SJSA1 (cell line): ENCODE results near the gene DDIAS. TPM values are rescaled to one million over a fixed set of nuclear protein-coding genes. Genes with fewer than 3 reads are reported as not detected.
"Not testable (repeated sequence)": the region's sequence is repeated elsewhere in the genome, so short reads cannot be mapped to it uniquely, and the experiment has no call there.

Experiments
- DNase-seq, 2 experiments: peaks; one replicate each; pipeline ENCODE4 v3.0.0-alpha.2; 2015 to 2020; ENCODE audit warnings: low spot score in 2 of 2, low read depth in 1 of 2
- H3K27ac ChIP-seq: fragments of 250-450 bp; sonication (Bioruptor Pico); 2 replicates; pipeline ENCODE4 v1.5.1; 2020; ENCODE audit warnings: mild to moderate bottlenecking, moderate library complexity
- H3K27me3 ChIP-seq: fragments of 250-450 bp; sonication (Bioruptor Pico); replicated peaks from 2 replicates; pipeline ENCODE4 v1.5.1; 2020; ENCODE audit warnings: mild to moderate bottlenecking, moderate library complexity
- H3K36me3 ChIP-seq: fragments of 250-450 bp; sonication (Bioruptor Pico); 2 replicates; pipeline ENCODE4 v1.5.1; 2020; ENCODE audit warnings: mild to moderate bottlenecking
- H3K4me1 ChIP-seq: fragments of 250-450 bp; sonication (Bioruptor Pico); replicated peaks from 2 replicates; pipeline ENCODE4 v1.6.1; 2021; ENCODE audit warnings: mild to moderate bottlenecking
- H3K4me3 ChIP-seq: fragments of 250-450 bp; sonication (Bioruptor Pico); 2 replicates; pipeline ENCODE4 v1.5.1; 2020; ENCODE audit warnings: mild to moderate bottlenecking
- H3K9me3 ChIP-seq: fragments of 250-450 bp; sonication (Bioruptor Pico); replicated peaks from 2 replicates; pipeline ENCODE4 v1.5.1; 2020; ENCODE audit warnings: mild to moderate bottlenecking
- total RNA-seq: library from RNA; depleted of rRNA; stranded (reverse); fragments of >200 nt; shearing (Covaris generic); gene quantifications from 2 replicates; pipeline ENCODE4 v1.2.3, GENCODE V29; 2014

DDIAS gene
- total RNA-seq, 1 experiment from 2014 or later: 10.3 TPM

DNA sequence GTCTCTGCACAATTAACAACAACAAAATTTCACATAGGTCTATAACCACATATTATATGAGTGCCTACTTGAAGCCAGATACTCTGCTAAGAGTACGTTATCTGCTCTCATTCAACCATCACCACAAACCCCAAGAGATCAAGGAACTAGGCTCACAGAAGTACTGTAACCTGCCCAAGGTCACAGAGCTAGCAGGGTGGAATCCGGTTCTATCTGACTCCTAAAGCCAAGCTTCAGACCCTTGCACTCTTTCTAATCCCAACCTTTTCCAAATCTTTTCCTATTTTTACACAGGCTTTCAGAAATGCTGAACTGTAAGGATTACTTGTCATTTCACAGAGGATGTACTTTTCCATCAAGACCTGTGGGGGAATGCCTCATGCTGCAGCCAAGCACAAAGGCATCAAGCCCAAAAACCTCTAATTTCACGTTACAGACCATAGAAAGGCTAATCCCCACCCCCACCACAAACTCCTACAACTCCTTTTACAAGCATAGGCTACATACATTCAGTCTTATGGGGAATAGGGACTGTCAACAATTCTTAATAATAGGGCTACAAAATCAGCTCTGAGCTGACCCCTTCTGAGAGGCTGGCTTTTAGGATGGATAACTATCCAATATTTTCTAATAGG lies 2.2 kb upstream of the DDIAS start:
- Histone ChIP-seq H3K27ac (no peak overlapping the region), H3K27me3 (no peaks in the 10 kb centered on the region), H3K36me3 (no peaks in the 10 kb centered on the region), H3K9me3 (no peaks in the 10 kb centered on the region), H3K4me3 (peak overlapping the region; percentile 54), H3K4me1 (no peaks in the 10 kb centered on the region; the same call in 1 of the 2 replicates)
- DNase-seq: no peak

DNA sequence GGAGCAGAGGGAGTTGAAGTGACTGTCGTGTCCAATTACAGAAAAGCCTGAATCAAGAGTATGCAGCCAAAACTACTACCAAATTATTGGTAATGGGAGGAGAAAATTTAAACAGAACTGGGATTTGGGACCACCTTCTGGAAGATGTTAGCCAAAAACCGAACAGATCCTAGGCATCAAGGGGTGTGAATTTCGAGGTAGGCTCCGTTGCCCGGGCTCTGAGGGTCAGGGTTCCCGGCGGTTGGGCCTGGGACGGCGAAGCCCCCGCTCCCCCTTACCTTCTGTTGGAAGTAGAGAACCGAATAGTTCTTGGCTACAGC lies 1.6 kb upstream of the DDIAS start:
- Histone ChIP-seq H3K36me3 (no peaks in the 10 kb centered on the region), H3K27ac (0 out of 2 replicates have a peak overlapping the region, but pooled peaks have one; percentile 26), H3K4me1 (no peaks in the 10 kb centered on the region; the same call in 1 of the 2 replicates), H3K27me3 (no peaks in the 10 kb centered on the region), H3K9me3 (no peaks in the 10 kb centered on the region), H3K4me3 (peak overlapping the region; percentile 54)
- no peak for DNase-seq

DNA sequence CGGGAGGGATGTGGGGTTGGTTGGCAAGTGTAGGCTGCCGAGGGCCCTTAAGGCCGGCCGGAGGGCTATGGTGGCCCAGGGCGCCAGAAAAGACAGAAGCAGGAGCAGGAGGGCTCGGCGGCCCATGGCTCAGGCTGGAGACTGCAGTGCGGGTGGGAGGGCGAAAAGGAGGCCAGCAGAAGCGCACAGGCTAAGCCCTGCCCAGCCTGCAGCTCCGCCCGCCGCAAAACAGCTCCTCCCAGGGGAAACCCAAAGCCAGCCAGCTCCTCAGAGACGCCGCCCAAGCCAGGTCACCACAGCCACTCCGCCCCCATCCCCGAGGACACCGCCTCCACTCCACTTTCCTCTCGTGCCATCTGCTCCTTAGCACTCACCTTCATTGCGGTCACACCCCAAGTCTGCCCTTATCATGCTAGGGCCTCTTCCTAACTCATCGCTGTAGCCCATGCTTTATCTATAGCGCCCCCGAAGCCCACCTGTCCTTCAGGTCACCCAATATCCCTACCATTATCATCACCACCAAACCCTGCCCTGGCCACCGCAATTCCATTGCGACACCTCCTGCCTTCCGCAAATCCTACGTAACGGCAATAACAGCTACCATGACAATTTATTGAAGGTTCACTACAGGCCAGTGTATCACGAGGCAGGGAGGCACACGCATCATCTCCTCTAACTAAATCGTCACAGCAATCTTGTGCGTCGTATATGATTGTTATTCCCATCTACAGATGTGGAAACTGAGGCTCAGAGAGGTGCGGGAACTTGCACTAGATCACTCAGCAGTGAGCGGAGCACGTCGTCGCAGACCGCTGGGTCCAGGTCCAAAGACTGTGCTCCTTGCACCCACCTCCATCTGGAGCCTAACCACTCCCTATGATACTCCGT lies 1.0 kb upstream of the DDIAS start, which contains the start of gene PRCP:
Gene PRCP (minus strand): TSS at position 154 of the 888 bp plus-strand sequence. CDS start 28 bp downstream, at position 126.
- Histone ChIP-seq H3K27ac (0 out of 2 replicates have a peak within 1 kb of the TSS, but pooled peaks have one; percentile 26), H3K27me3 (no peaks in the 10 kb centered on the region), H3K4me3 (peak within 1 kb of the TSS; percentile 54), H3K36me3 (no peaks in the 10 kb centered on the region), H3K9me3 (no peaks in the 10 kb centered on the region), H3K4me1 (no peaks in the 10 kb centered on the region; the same call in 1 of the 2 replicates)
- DNase-seq: peak; percentile 61 to 84

DNA sequence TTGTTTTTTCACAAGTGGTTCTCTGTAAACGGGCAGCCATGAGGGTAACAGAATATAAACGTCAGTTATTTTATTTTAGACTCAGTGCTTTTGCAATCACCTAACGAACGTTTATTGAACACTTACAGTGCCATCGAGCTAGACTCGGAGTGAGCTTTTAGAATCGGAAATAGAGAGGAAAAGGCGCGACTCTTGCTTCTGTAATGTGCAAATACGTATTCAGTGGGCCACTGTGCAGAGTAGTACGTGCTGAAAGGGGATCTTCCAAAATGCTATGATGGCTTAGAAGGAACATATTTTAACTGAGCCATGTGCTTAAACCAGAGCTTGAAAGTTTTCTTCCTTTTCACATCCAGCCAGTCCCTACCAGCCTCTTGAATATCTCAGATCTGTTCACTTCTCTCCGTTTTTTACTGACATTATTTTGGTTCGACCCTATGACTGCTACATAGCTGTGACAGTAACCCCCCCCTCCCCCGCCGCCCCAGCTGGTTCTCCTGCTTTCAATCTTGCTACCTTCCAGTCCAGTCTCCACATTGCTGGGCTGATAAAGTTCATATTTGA lies 468 bp downstream of the DDIAS start:
- Histone ChIP-seq H3K4me1 (no peaks in the 10 kb centered on the region; the same call in 1 of the 2 replicates), H3K27me3 (no peaks in the 10 kb centered on the region), H3K36me3 (no peaks in the 10 kb centered on the region), H3K9me3 (no peaks in the 10 kb centered on the region), H3K27ac (no peak overlapping the region), H3K4me3 (peak overlapping the region; percentile 54)
- DNase-seq: no peak

DNA sequence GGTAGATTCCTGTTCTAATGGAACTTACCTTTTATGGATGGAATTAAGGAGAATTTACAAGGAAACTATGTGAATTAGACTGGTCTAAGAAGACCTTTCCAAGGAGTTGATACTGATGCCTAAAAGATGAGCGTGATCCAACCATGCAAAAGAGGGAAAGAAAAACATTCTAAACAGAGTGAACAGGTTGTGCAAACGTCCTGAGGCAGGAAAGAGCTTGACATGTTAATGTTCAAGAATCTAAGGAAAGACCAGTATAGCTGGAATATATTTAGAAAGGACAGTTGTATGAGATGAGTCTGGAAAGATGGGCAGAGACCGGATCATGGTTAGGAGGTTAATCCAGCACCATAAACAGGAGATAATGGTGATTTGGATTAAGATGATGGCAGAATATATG lies 1.3 kb downstream of the DDIAS start:
- H3K4me1 ChIP-seq: no peaks in the 10 kb centered on the region; the same call in 1 of the 2 replicates
- H3K9me3 ChIP-seq: no peaks in the 10 kb centered on the region

DNA sequence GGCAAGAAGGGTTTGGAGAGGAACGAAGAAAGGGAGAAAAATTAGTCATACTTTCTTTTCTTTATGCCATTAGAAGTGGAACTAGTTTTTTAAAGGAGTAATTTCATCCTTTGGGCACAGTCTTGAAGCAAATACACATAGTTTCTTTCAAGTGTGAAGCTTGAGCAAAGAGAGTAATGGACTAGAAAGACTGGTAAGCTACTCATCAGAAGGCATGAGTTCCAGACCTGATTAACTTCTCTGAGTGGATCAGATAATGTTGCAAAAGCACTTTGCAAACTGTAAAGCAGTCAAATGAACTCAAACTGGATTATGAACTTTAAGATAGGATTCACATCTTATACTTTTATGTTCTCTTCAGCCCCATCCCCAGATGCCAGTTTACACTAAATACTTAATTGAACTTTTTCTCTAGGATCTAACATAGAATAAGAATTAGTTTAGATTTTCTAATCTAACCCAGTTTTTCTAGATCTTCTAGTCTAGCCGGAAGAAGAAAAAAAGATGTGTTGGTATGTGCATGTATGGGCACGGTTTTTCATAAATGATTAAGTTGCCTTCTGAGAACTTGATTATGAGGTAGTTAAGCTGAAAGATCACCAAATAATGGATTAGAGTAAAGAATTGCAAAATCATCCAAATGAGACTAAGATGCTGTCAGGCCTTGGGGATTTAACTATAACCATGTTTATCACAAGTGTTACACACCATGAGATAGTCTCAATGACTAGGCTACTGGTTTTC lies 2.5 kb downstream of the DDIAS start:
- Histone ChIP-seq H3K4me3 (no peak overlapping the region), H3K27me3 (no peaks in the 10 kb centered on the region), H3K27ac (no peak overlapping the region), H3K9me3 (no peaks in the 10 kb centered on the region), H3K36me3 (no peaks in the 10 kb centered on the region), H3K4me1 (no peaks in the 10 kb centered on the region; the same call in 1 of the 2 replicates)
- DNase-seq: no peak

More for the DNA sequence above, 1.3 kb downstream of the DDIAS start:
- H3K36me3 ChIP-seq: no peaks in the 10 kb centered on the region
- H3K4me3 ChIP-seq: no peak overlapping the region
- no peak overlapping the region for H3K27ac ChIP-seq
- DNase-seq: no peak
- H3K27me3 ChIP-seq: no peaks in the 10 kb centered on the region

DNA sequence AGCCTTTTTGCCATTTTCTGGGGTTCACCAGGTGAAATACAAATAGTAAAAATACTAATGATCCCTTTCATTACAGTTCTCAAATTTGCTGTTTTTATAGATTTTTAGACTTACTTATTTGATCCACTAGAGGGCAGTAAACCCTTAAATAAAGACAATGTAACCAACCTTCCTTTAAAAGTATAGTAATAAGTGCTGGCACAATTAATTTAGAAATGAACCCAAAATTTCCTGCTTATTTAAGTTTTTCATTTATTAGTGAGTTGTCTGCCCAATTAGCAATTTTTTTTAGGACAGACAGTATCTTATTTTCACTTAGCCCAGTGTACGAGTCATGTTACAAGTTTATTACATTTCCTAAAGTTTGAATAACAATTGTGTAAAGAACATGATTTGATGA lies 4.7 kb downstream of the DDIAS start:
- no peak overlapping the region for H3K27ac ChIP-seq
- no peaks in the 10 kb centered on the region for H3K36me3 ChIP-seq
- H3K4me3 ChIP-seq: no peak overlapping the region
- no peaks in the 10 kb centered on the region for H3K4me1 ChIP-seq
- H3K9me3 ChIP-seq: no peaks in the 10 kb centered on the region
- peak in 1 of 2 experiments; percentile 19 for DNase-seq
- no peaks in the 10 kb centered on the region for H3K27me3 ChIP-seq

DNA sequence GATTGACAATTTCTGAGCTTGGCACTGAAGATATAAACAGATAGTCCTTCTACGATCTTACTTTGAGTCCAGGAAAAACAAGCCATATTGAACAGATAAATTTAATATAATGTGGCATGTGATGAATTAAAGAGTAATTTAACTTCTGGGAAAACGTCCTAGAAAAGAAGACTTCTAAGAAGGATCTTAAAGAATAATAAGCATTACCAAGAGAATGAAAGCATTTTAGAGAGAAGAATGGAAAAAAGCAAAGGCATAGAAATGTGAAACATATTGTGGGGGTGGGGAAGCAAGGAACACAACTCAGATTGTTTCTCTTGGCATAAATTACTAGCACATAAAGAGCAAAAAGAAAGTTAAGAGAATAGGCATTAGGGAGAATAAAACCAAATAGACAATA lies 5.4 kb downstream of the DDIAS start:
- no peak for DNase-seq
- Histone ChIP-seq H3K4me1 (no peaks in the 10 kb centered on the region), H3K36me3 (no peaks in the 10 kb centered on the region), H3K4me3 (no peak overlapping the region), H3K27me3 (no peaks in the 10 kb centered on the region), H3K9me3 (no peaks in the 10 kb centered on the region), H3K27ac (no peak overlapping the region)

DNA sequence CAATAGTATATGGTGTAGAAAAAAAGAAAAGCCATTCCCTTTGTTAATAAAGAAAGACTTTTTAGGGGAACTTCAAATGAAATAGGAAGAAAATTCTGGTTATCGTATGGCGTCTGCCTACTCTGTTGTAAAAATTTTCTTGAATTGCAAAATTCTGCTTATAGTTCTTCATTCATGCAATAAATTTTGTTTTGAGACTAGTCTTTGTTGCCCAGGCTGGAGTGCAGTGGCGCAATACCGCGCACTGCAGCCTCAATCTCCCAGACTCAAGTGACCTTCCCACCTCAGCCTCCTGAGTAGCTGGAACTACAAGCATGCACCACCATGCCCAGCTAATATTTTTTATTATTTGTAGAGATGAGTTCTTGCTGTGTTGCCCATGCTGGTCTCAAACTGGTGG lies 5.8 kb downstream of the DDIAS start:
- Histone ChIP-seq H3K9me3 (no peaks in the 10 kb centered on the region), H3K36me3 (no peaks in the 10 kb centered on the region), H3K4me3 (no peak overlapping the region), H3K4me1 (no peaks in the 10 kb centered on the region), H3K27ac (no peak overlapping the region), H3K27me3 (no peaks in the 10 kb centered on the region)
- no peak for DNase-seq

DNA sequence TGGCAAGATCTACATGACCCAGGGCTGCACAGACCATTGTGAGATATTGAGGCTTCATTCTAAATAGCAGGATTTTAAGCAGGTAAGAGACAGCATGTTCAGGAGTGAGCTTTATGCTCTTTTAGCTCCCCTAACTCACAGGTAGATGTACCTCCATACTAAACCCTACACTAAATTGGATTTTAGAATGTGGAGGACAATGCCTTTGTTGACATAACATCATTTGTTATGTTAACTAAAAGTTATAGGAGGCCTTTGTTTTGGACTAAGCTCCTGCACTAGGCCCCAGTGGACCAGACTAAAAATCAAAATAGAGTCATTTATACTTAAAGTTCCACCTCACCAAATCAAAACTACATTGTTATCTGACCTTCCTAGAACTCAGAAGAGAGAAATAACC lies 6.8 kb downstream of the DDIAS start:
- no peak overlapping the region for H3K4me3 ChIP-seq
- no peaks in the 10 kb centered on the region for H3K36me3 ChIP-seq
- no peak overlapping the region for H3K27ac ChIP-seq
- no peak for DNase-seq
- no peaks in the 10 kb centered on the region for H3K27me3 ChIP-seq
- H3K4me1 ChIP-seq: no peaks in the 10 kb centered on the region
- H3K9me3 ChIP-seq: no peaks in the 10 kb centered on the region

DNA sequence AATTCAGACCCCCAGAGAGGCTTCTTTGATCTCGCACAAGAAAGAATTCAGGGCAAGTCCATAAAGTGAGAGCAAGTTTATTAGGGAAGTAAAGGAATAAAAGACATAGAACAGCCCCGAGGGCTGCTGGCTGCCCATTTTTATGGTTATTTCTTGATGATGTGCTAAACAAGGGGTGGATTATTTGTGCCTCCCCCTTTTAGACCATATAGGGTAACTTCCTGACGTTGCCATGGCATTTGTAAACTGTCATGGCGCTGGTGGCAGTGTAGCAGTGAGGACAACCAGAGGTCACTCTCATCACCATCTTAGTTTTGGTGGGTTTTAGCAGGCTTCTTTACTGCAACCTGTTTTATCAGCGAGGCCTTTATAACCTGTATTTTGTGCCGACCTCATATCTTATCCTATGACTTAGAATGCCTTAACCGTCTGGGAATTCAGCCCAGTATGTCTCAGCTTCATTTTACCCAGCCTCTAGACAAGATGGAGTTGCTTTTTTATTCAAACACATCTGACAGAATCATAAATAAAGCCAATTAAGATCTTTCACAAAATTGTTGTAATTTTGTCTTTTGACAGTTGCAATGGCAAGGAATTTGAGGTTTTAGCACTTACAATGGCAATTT lies 7.6 kb downstream of the DDIAS start:
- no peak overlapping the region for H3K4me3 ChIP-seq
- H3K4me1 ChIP-seq: no peaks in the 10 kb centered on the region
- no peak overlapping the region for H3K27ac ChIP-seq
- no peaks in the 10 kb centered on the region for H3K9me3 ChIP-seq
- no peaks in the 10 kb centered on the region for H3K27me3 ChIP-seq
- no peaks in the 10 kb centered on the region for H3K36me3 ChIP-seq
- DNase-seq: no peak

DNA sequence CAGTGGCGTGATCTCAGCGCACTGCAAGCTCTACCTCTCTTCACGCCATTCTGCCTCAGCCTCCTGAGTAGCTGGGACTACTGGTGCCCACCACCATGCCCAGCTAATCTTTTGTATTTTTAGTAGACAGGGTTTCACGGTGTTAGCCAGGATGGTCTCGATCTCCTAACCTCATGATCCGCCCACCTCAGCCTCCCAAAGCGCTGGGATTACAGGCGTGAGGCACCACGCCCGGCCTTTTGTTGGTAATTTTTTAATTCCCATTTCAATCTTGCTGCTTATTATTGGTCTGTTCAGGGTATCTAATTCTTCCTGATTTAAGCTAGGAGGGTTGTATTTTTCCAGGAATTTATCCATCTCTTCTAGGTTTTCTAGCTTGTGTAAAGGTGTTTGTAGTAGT lies 18.2 kb downstream of the DDIAS start:
- H3K36me3 ChIP-seq, H3K27me3 ChIP-seq, DNase-seq, H3K9me3 ChIP-seq, H3K27ac ChIP-seq, H3K4me1 ChIP-seq, H3K4me3 ChIP-seq: not testable (repeated sequence)

DNA sequence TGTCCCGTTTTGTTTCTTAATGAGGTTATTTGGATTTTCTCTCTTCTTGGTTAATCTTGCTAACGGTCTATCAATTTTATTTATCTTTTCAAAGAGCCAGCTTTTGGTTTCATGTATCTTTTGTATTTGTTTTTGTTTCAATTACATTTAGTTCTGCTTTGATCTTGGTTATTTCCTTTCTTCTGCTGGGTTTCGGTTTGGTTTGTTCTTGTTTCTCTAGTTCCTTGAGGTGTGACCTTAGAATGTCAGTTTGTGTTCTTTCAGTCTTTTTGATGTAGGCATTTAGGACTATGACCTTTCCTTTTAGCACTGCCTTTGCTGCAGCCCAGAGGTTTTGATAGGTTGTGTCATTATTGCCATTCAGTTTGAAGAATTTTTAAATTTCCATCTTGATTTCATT lies 18.7 kb downstream of the DDIAS start:
- not testable (repeated sequence) for H3K4me3 ChIP-seq, H3K9me3 ChIP-seq, H3K4me1 ChIP-seq, DNase-seq, H3K27ac ChIP-seq, H3K27me3 ChIP-seq, H3K36me3 ChIP-seq
